Stomach (tissue), 9 donors: ENCODE data around the gene ABCB9. TPM values are rescaled to one million over a fixed set of nuclear protein-coding genes. Genes with fewer than 3 reads are reported as not detected.

Source experiments
- DNase-seq, 2 donors: peaks; one replicate each; pipeline versions ENCODE4 v3.0.0 to v3.0.0-alpha.2; 2013 to 2019
- H3K27ac ChIP-seq, 5 donors: fragments of 200-600 bp in 4 of 5; sonication (generic) in 4 of 5; one replicate each; pipeline ENCODE4 v1.5.1; 2013 to 2019; ENCODE audit warnings: mild to moderate bottlenecking in 1 of 5, moderate library complexity in 1 of 5
- H3K27me3 ChIP-seq, 3 donors: fragments of 200-600 bp; sonication (generic); one replicate each; pipeline ENCODE4 v1.5.1; 2017 to 2019; ENCODE audit warnings: mixed run types in 1 of 3
- H3K36me3 ChIP-seq, 4 donors: fragments of 200-600 bp; sonication (generic); 1 replicate in 3 of 4; 2 replicates in 1 of 4; pipeline ENCODE4 v1.5.1; 2016 to 2019
- H3K4me1 ChIP-seq, 4 donors: fragments of 200-600 bp; sonication (generic); one replicate each; pipeline ENCODE4 v1.5.1; 2016 to 2019
- H3K4me3 ChIP-seq, 4 donors: fragments of 200-600 bp; sonication (generic) in 3 of 4; one replicate each; pipeline ENCODE4 v1.5.1; 2016 to 2019; ENCODE audit warnings: mild to moderate bottlenecking in 1 of 4
- H3K9me3 ChIP-seq, 4 donors: fragments of 200-600 bp; sonication (generic); one replicate each; pipeline ENCODE4 v1.5.1; 2016 to 2019
- EP300 ChIP-seq: sonication (generic); formaldehyde crosslinking; IDR thresholded peaks from one replicate; pipeline ENCODE4 v1.6.1; 2017; ENCODE audit warnings: antibody characterized with exemption
- POLR2A ChIP-seq, 4 donors: fragments of 450-650 bp; IDR thresholded peaks; one replicate each; pipeline ENCODE4 v1.6.1; 2016; ENCODE audit warnings: antibody characterized with exemption in 4 of 4, control low read depth in 2 of 4, mild to moderate bottlenecking in 1 of 4, moderate library complexity in 1 of 4
- POLR2AphosphoS5 ChIP-seq, 3 donors: sonication (generic); formaldehyde crosslinking; IDR thresholded peaks; one replicate each; pipeline ENCODE4 v1.6.1; 2016; ENCODE audit warnings: antibody characterized with exemption in 3 of 3
- WGBS, 5 donors: extraction: QIAGEN DNeasy Blood & Tissue Kit in 3 of 5; methylation state at CpG; one replicate each; pipeline versions ENCODE4 v1.1.5 to v1.1.7; 2013 to 2018; 5-methylcytosine and 5-hydroxymethylcytosine counted together
- intact Hi-C: fragments of 100-400 bp; cut with DNase I; formaldehyde crosslinking; loops from one replicate; pipeline ENCODE4 v1.15.1; 2023; ENCODE audit warnings: low total_unique reads
- polyA plus RNA-seq, 3 donors: library from polyadenylated mRNA; stranded (reverse); fragments of 200-250 nt; gene quantifications; one replicate each; pipeline ENCODE4 v1.2.3, GENCODE V29; 2013
- total RNA-seq, 5 donors: library from RNA; depleted of rRNA; stranded (reverse); fragments of >200 nt; gene quantifications; one replicate each; pipeline versions ENCODE4 v1.1.0 to v1.2.3, GENCODE V29; 2014 to 2016
- TF ChIP-seq, protein P1 (sequence below), 7 experiments: fragments of 450-650 bp in 4 of 7; fragments of 200-600 bp in 3 of 7; sonication (generic) in 3 of 7; IDR thresholded peaks; one replicate each; pipeline ENCODE4 v1.5.1; 2016 to 2019; ENCODE audit warnings: antibody characterized with exemption in 7 of 7, control low read depth in 2 of 7, mild to moderate bottlenecking in 1 of 7
- donor health status: healthy with polysubstance abuse.
- donor health status: Bipolar disorder and iron deficiency.
- donor health status: healthy.

ABCB9 gene
- total and polyA plus RNA-seq, 8 donors: 1.2 to 29.5 (median 2.2) TPM; not detected in 1

DNA sequence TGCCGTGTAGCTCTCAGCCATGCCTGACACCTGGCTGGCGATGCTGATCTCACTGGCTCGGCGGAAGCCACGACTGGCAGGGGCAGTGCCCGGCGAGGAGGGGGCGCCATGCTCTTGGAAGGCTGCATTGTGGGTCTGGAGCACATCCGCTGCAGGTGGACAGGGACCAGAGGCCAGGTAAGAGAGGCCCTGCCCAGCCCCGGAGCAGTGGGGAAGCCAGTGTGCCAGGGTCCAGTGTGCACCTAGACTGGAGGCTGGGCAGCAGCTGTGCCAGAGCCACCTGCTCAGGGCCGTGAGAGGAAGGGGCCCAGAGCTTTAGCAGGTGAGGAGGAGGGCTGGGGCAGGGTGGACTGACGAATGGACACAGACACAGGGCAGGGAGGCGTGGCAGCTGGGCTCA lies 24.3 kb upstream of the ABCB9 start:
- Histone ChIP-seq H3K27me3 (no peaks in the 10 kb centered on the region), H3K9me3 (no peaks in the 10 kb centered on the region), H3K4me1 (peaks cover 0 to 3% (median 2%) of the 10 kb centered on the region in 4 donors), H3K4me3 (no peak overlapping the region), H3K36me3 (peaks cover 8 to 86% (median 72%) of the 10 kb centered on the region in 4 donors), H3K27ac (no peak overlapping the region)
- no peak for DNase-seq
- intact Hi-C loops: no loop called here
- TF ChIP-seq POLR2AphosphoS5 (IDR thresholded peaks at IDR 0.05) (no peak), POLR2A (IDR thresholded peaks at IDR 0.05) (no peak), EP300 (no peak)
- TF ChIP-seq, protein P1, sequence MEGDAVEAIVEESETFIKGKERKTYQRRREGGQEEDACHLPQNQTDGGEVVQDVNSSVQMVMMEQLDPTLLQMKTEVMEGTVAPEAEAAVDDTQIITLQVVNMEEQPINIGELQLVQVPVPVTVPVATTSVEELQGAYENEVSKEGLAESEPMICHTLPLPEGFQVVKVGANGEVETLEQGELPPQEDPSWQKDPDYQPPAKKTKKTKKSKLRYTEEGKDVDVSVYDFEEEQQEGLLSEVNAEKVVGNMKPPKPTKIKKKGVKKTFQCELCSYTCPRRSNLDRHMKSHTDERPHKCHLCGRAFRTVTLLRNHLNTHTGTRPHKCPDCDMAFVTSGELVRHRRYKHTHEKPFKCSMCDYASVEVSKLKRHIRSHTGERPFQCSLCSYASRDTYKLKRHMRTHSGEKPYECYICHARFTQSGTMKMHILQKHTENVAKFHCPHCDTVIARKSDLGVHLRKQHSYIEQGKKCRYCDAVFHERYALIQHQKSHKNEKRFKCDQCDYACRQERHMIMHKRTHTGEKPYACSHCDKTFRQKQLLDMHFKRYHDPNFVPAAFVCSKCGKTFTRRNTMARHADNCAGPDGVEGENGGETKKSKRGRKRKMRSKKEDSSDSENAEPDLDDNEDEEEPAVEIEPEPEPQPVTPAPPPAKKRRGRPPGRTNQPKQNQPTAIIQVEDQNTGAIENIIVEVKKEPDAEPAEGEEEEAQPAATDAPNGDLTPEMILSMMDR (IDR thresholded peaks at IDR 0.05): no peak
- WGBS, 5 donors: 83 to 96% (median 89%) methylated on average over 13 of the region's 13 CpGs; no CpG with 5 or more reads in 1 of the 5 donors

DNA sequence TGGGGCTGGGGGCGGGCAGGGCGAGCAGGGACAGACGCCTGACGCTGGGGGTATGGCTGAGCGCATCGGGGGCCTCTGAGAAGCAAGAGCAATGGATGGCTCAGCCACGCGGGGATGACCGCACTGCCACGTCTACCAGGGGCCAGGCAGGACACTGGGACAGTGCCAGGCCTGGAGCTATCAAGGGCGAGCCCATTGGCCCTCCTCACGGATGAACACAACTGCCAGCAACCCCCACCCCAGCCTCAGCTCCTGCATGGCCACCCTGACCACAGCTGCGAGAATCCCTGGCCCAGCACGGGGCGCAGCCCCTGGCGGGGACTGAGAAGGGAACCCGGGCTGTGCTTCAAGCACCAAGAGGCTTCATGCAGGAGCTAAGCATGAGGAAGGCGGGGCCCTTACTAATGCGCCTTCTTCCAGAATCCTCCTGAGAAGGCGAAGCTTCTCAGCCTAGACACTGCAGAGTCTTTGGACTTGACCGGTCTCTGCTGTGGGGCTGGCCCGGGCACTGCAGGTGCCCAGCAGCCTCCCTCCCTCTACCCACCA lies 23.7 kb upstream of the ABCB9 start:
- TF ChIP-seq, protein P1 (IDR thresholded peaks at IDR 0.05): no peak
- TF ChIP-seq POLR2AphosphoS5 (IDR thresholded peaks at IDR 0.05) (no peak), POLR2A (IDR thresholded peaks at IDR 0.05) (no peak), EP300 (no peak)
- Histone ChIP-seq H3K4me3 (no peak overlapping the region), H3K9me3 (no peaks in the 10 kb centered on the region), H3K4me1 (peaks cover under 1 to 9% (median 6%) of the 10 kb centered on the region in 4 donors), H3K27ac (no peak overlapping the region), H3K36me3 (peaks cover 8 to 81% (median 70%) of the 10 kb centered on the region in 4 donors), H3K27me3 (no peaks in the 10 kb centered on the region)
- intact Hi-C loops: loop anchor here (10.0 kb wide), 1 partner anchor 245 kb away; the partner anchor contains the start of genes MPHOSPH9 and MTRFR
- DNase-seq: no peak
- WGBS, 5 donors: 88 to 96% (median 91%) methylated on average over 18 to 22 of the region's 22 CpGs

DNA sequence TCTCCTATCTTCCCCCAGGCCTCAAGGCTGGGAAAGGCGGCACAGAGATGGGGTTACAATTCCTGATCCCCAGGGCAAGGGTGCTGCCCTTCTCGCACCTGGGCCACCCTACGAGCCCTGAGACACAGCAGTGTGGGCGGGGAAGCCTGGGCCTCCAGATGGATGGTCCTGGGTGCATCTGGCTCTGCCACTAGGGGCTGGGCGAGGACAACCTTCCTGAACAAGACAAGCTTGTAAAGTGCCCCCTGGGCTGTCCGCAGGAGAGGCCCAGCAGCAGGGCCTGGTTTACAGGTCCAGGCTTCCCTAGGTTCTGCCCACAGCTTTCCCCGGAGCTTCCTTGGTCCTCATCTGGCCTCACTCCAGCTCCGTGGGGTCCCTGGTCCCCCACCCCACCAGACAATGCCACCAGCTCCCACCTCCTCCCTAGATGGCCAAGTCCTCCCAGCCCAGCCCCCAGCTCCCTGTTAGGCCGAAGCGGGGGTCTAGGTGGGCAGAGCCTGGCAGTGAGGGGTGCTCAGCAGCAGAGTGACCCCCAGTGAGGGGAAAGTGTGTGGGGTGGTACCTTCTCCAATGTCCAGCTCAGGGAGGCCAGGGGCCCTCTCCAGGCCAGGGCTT lies 23.1 kb upstream of the ABCB9 start:
- Histone ChIP-seq H3K4me3 (no peak overlapping the region), H3K27me3 (no peaks in the 10 kb centered on the region), H3K36me3 (peaks cover 8 to 76% (median 67%) of the 10 kb centered on the region in 4 donors), H3K27ac (no peak overlapping the region), H3K4me1 (peaks cover 6 to 15% (median 12%) of the 10 kb centered on the region in 4 donors), H3K9me3 (no peaks in the 10 kb centered on the region)
- intact Hi-C loops: loop anchor here (10.0 kb wide), 1 partner anchor 245 kb away; the partner anchor contains the start of genes MPHOSPH9 and MTRFR
- WGBS, 5 donors: 88 to 92% (median 91%) methylated on average over 5 to 10 of the region's 10 CpGs
- DNase-seq: no peak
- TF ChIP-seq POLR2AphosphoS5 (IDR thresholded peaks at IDR 0.05) (no peak), EP300 (no peak), POLR2A (IDR thresholded peaks at IDR 0.05) (no peak)
- TF ChIP-seq, protein P1 (IDR thresholded peaks at IDR 0.05): no peak

DNA sequence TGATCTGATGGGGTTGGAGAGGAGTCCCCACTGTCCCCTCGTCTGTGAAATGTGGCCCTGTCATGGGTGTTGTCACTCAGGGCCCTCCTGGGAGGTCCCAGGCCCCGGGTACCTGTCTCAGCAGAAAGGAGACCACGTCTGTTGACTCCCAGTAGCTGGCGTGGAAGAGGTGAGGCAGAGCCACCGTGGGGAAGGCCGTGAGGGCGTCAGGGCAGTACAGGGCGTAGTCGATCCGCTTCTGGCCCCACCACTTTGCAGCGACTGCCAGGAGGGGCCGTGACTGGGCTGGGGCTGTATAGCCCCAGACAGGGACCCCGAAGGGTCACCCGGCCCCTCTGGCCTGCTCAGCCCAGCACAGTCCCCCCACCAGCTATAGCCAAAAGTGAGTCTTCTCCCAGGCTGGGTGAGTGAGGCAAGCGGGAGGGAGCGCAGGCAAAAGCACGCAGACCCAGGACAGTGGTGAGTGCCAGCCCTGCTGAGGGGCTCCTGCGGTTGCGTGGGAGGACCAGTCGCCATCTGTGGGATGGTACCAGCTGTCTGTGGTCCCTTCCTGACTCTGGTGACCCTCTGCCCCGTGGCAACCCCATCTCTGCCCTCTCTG lies 22.4 kb upstream of the ABCB9 start:
- Histone ChIP-seq H3K27ac (no peak overlapping the region), H3K4me3 (no peak overlapping the region), H3K9me3 (no peaks in the 10 kb centered on the region), H3K27me3 (no peaks in the 10 kb centered on the region), H3K36me3 (peaks cover 8 to 76% (median 66%) of the 10 kb centered on the region in 4 donors), H3K4me1 (peaks cover 12 to 21% (median 18%) of the 10 kb centered on the region in 4 donors)
- no peak for DNase-seq
- 79 to 91% (median 89%) methylated on average over 17 to 21 of the region's 21 CpGs for WGBS, 5 donors
- intact Hi-C loops: loop anchor here (10.0 kb wide), 1 partner anchor 246 kb away; the partner anchor contains the start of genes MPHOSPH9 and MTRFR
- no peak for TF ChIP-seq POLR2AphosphoS5 (IDR thresholded peaks at IDR 0.05)
- TF ChIP-seq, protein P1 (IDR thresholded peaks at IDR 0.05): no peak
- TF ChIP-seq EP300: no peak
- no peak for TF ChIP-seq POLR2A (IDR thresholded peaks at IDR 0.05)
